ENCODE data around the gene ZC2HC1C. TPM values are rescaled to one million over a fixed set of nuclear protein-coding genes. Genes with fewer than 3 reads are reported as not detected.

The ZC2HC1C gene
- total and polyA plus RNA-seq, 9 of the 15 experiments (the other 6 are each of a cell fraction or from before 2014, with no cell fraction given), result 6.3 to 9.2 (median 7.7) TPM

- TF ChIP-seq TFAP4 (CRISPR knock-in tag; IDR thresholded peaks at IDR 0.05; ENCODE audit: borderline replicate concordance), result peak; percentile 41; the same call in 1 of the 2 replicates
- peak; percentile 91 for TF ChIP-seq NFYB (IDR thresholded peaks at IDR 0.05; ENCODE audit: extremely low read depth, insufficient read length)
- no peak for TF ChIP-seq SRF (CRISPR knock-in tag; IDR thresholded peaks at IDR 0.05)
- TF ChIP-seq PKNOX1 (IDR thresholded peaks at IDR 0.05), result peak; percentile 99
- TF ChIP-seq NR2F6 (CRISPR knock-in tag; IDR thresholded peaks at IDR 0.05), result no peak
- TF ChIP-seq SREBF1 (IDR thresholded peaks at IDR 0.05; ENCODE audit: borderline replicate concordance, low read depth, low read length), result no peak
- TF ChIP-seq ATF1 (CRISPR knock-in tag; IDR thresholded peaks at IDR 0.05), result no peak
- TF ChIP-seq ATF1 (tag; IDR thresholded peaks at IDR 0.05), result peak; percentile 69
- TF ChIP-seq ZNF224 (CRISPR knock-in tag; IDR thresholded peaks at IDR 0.05), result no peak
- no peak for TF ChIP-seq SMAD3 (CRISPR knock-in tag; conservative IDR thresholded peaks at IDR 0.05)
- TF ChIP-seq SRSF9 (IDR thresholded peaks at IDR 0.05; ENCODE audit: borderline replicate concordance, low read depth, low read length), result no peak
- peak; percentile 75 for TF ChIP-seq POLR2A (conservative IDR thresholded peaks at IDR 0.05)
- TF ChIP-seq GABPA (tag; conservative IDR thresholded peaks at IDR 0.05; ENCODE audit: low read depth), result peak; percentile 75
- no peak for TF ChIP-seq CCNT2 (IDR thresholded peaks at IDR 0.05; ENCODE audit: borderline replicate concordance, extremely low read depth, insufficient read length, low read depth, low read length)
- no peak for TF ChIP-seq ARID3A (IDR thresholded peaks at IDR 0.05; ENCODE audit: borderline replicate concordance, low read depth, low read length)
- peak in 1 of 2 experiments; percentile 17 for TF ChIP-seq E2F6 (IDR thresholded peaks at IDR 0.05; ENCODE audit: borderline replicate concordance in 1 of 2, extremely low read depth in 1 of 2, insufficient read depth in 1 of 2, insufficient read length in 1 of 2, low read depth in 1 of 2, low read length in 1 of 2, poor library complexity in 1 of 2, severe bottlenecking in 1 of 2)
- peak; percentile 72; the same call in 1 of the 2 replicates for TF ChIP-seq GABPB1 (CRISPR knock-in tag; IDR thresholded peaks at IDR 0.05)
- TF ChIP-seq RBFOX2 (IDR thresholded peaks at IDR 0.05; ENCODE audit: low read depth, low read length), result peak; percentile 72
- TF ChIP-seq SMARCA4 (IDR thresholded peaks at IDR 0.05), result 0 out of 2 replicates have a peak, but pooled peaks have one; percentile 23
- TF ChIP-seq MTA3 (IDR thresholded peaks at IDR 0.05; ENCODE audit: borderline replicate concordance), result 0 out of 2 replicates have a peak, but pooled peaks have one; percentile 33
- no peak for TF ChIP-seq ZNF134 (CRISPR knock-in tag; conservative IDR thresholded peaks at IDR 0.05)
- TF ChIP-seq HNRNPLL (IDR thresholded peaks at IDR 0.05; ENCODE audit: low read depth, low read length, poor library complexity, severe bottlenecking), result peak; percentile 45
- peak; percentile 65 for TF ChIP-seq NEUROD1 (IDR thresholded peaks at IDR 0.05; ENCODE audit: borderline replicate concordance, low read depth, low read length, partially characterized antibody)
Observed at GRCh38 chr14:75063491-75064204, 5.8 kb upstream of the ZC2HC1C start, which contains the start of gene ACYP1 (continued).

Data from K562 (cell line).